GM12874 (cell line): Measurements from ENCODE around the gene CFAP97D2.

ENCODE experiments used
- CTCF ChIP-seq: IDR thresholded peaks from 2 replicates; pipeline ENCODE4 v1.5.1; 2011; ENCODE audit warnings: low read depth, mild to moderate bottlenecking, control low read depth, low read length, moderate library complexity; ENCODE audit not compliant: insufficient read depth

CFAP97D2 gene

GRCh38 chr13:114152831-114153371 lies 26.2 kb upstream of the CFAP97D2 start:
- TF ChIP-seq CTCF, result no peak

GRCh38 chr13:114153485-114154080 lies 25.5 kb upstream of the CFAP97D2 start:
- no peak for TF ChIP-seq CTCF

- TF ChIP-seq CTCF, result no peak
Observed at GRCh38 chr13:114154476-114154875, 24.6 kb upstream of the CFAP97D2 start.

GRCh38 chr13:114155320-114155719 lies 23.7 kb upstream of the CFAP97D2 start:
- TF ChIP-seq CTCF, result no peak

GRCh38 chr13:114155926-114156883 lies 22.9 kb upstream of the CFAP97D2 start:
- no peak for TF ChIP-seq CTCF

GRCh38 chr13:114157869-114158495 lies 21.1 kb upstream of the CFAP97D2 start:
- no peak for TF ChIP-seq CTCF

GRCh38 chr13:114161028-114161556 lies 18.0 kb upstream of the CFAP97D2 start:
- no peak for TF ChIP-seq CTCF
